ENCODE measurements around the gene ROS1.
"Not testable (repeated sequence)": the region's sequence is repeated elsewhere in the genome, so short reads cannot be mapped to it uniquely, and the experiment has no call there.

The ROS1 gene

GRCh38 chr6:117425431-117426153 is at the start of gene ROS1:
TSS of gene ROS1 (minus strand) at chr6:117425942. CDS start at chr6:117425656, 286 bp downstream.
- DNase-seq = no peak

DNA sequence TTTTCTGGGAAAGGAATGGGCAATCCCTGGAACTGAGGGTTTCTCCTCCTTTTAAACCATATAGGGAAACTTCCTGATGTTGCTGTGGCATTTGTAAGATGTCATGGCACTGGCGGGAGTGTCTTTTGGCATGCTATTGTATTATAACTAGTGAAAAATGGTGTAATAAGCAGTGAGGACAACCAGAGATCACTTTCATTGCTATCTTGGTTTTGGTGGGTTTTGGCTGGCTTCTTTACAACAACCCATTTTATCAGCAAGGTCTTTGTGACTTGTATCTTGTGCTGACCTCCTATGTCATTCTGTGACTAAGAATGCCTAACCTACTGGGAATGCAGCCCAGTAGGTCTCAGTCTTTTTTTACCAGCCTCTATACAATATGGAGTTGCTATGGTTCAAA is 47.7 kb upstream of the ROS1 start:
- DNase-seq = no peak

GRCh38 chr6:117472667-117473066 is 46.9 kb upstream of the ROS1 start:
- DNase-seq = no peak

DNA sequence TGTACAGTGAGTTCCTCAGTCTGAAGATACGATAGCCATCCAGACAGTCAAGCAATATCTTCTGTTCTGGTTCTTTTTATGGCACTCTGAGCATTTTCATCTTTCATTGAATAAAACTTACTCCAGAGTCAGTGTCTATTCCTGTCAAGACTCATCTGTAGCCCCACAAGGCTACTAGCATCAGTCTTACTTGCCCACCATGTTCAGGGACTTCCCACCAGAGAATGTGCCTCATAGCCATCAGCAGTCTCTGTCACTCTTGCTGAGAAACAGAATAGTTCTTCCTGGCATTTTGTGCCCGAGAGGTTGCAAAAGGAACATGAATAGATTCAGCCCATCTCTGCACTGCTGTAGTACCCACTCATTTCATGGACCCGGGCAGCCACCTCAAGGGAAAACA is 44.0 kb upstream of the ROS1 start:
- no peak for DNase-seq

DNA sequence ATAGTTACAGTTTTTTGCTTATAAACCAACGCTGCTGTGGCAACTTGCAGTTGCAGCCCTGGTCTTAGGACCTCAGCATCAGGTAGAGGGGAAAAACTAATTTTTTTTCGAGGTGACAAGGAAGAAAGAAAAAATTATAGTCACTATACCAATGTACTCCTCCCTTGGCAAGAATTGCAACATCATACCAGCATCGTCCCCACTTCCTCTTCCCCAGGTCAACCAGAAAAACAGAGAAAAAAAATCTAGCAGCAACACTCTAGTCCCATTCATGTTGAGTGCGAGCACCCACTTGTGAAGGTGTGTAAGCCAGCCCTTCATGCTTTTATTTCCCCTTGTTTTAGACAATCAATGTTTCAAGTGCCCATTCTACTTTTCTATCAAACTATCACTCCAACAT is 43.6 kb upstream of the ROS1 start:
- no peak for DNase-seq

- not testable (repeated sequence) for DNase-seq
Observed at GRCh38 chr6:117468527-117468926, 42.8 kb upstream of the ROS1 start.

- no peak for DNase-seq
Observed at GRCh38 chr6:117467876-117468275, 42.1 kb upstream of the ROS1 start.

DNA sequence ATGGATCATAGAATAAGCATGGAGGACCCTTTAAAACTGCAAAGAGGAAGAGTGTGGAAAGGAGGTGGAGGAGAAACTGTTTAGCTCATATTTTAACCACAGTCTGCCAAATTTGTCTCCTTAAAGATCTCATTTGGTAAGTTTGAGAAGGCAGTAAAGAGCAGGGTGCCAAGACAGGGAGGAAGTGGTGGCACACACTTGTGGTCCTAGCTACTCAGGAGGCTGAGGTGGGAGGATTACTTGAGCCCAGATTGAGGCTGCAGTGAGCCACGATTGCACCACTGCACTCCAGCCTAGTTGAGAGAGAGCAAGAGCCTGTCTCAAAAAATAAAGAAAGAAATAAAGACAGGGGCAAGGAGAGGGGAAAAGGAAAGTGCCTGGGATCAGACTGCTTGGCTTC is 39.9 kb upstream of the ROS1 start:
- DNase-seq = no peak

DNA sequence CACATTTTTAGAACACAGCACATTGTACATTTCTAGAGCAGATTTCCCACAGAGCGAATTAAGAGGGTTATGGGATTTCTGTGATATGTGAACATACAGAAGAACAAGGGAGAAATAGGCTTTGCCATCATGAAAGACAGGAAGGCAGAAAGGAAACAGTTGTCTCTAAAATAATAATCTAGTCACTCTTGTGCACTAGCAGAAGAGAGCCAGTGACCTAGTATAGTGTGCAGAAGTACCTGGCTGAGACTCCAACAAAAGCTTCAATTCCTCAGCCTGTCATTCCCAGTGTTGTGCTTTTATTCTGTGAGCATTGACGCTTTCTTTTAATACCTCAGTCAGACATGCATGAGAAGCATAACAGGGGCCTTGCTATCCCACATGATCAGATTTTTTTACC is 39.0 kb upstream of the ROS1 start:
- no peak for DNase-seq

DNA sequence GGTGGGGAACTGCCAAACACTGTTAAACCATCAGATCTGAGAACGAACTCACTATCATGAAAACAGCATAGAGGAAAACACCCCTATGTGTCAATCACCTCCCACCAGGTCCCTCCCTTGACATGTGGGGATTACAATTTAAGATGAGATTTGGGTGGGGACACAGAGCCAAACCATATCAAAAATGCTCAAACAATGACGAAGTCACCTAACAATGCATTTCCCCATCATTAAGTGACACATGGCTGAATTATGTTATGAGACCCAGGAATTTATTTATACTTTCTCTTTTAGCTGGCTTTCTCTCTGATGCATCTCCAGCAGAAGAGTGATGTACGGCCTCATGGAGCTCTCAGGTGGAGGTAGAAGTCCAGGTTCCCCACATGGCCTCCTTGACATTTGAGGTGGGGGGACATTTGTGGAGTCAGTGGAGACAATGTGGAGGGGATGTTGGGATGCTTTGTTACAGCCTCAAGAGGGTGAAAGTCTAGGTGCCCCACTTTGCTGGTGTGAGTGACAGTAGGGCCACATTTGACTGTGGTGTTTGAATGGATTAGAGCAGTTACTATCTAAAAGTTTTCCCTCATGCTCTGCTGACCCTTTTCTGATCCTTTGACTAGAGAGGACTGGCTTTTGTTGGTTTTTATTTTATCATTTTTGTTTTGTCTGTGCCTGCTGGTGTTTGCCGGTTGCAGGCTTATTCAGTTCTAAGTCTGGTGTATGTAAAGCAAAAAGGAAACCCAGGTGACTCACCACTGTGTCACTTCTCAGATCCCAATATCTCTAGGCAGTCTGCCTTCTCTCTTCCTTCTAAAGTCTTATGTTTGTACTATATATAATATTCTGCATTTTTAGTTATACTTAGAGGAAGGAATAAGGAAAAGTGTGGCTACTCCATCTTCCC is 38.3 kb upstream of the ROS1 start:
- DNase-seq = no peak

GRCh38 chr6:117459204-117459944 is 33.6 kb upstream of the ROS1 start:
- DNase-seq = no peak

- no peak for DNase-seq
Observed at GRCh38 chr6:117456998-117457397, 31.3 kb upstream of the ROS1 start.

- no peak for DNase-seq
Observed at GRCh38 chr6:117456250-117456649, 30.5 kb upstream of the ROS1 start.

DNA sequence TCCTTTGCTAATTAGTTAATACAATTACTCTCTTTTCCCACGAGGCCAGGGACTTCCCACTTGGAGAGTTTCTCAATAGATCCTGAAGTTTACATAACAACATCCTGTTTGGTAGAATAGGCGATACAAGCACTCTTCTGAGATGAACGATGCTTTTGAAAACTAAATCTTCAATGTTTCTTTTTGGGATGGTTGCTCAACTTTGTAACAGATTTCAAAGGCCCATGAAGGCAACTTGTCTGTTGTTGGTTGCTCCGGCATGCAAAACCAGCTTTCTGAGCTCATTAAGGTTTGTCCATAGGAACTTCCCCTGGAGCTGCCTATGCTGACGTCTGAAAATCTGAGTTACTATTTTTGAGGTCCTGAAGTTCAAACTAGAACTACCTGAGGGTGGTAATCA is 25.9 kb upstream of the ROS1 start:
- DNase-seq = no peak

DNA sequence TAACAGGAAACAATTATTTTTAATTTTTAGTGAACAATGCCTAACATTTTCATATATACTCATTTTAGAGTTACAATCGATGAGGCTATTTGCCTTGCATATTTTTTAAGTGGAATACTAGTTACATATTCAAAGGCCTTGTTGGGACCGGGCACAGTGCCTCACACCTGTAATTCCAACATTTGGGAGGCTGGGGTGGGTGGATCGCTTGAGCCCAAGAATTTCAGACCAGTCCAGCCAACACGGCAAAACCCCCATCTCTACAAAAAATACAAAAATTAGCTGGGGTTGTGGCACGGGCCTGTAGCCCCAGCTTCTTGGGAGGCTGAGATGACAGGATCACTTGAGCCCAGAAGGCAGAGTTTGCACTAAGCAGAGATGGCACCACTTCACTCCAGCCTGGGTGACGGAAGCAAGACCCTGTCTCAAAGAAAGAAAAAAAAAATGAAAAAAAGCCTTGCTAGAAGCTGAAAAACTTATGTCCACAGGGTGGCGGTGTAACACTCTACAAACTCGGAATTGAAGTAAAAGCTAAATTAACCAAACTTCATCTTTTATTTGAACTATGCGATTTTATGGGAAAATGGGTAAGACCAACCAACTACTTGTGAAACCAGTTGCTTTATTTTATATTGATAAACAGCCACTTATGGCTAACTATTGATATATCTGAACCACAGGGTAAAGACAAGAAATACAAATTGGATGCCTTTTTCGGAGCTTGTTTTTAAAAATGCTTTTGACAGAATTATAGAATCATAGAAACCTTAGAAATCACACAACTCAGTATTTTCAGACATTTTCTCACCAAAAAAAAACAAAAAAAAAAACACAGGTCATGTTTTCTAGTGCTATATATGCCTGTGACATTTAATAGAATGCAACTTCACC is 24.1 kb upstream of the ROS1 start:
- DNase-seq = no peak

DNA sequence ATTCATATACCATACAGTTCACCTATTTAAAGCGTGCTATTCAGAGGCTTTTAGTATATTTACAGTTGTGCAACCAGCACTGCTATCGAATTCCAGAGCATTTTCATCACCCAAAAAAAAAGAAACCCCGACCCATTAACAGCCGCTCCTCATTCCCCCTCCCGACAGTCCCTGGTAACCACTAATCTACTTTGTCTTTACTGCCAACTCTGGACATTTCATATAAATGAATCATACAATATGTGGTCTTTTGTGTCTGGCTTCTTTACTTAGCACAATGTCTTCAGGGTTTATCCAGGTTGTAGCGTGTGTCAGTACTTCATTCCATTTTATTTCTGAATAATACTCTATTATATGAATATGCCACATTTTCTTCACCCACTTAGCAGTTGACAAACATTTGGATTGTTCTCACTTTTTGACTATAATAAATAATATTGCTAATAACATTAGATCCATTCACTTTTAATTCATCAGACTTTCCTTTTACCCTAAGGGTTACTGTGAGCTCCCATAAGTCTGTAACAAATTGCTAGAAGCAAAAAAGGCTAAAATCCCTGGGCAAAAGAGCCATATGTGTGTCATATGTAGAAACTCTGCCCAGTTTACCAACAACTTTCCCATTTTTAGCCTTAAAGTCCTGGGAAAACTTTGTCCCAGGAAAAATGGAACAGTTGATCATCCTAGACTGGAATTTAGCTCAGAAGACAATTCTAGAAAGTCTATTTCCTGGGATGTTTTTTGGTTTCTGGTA is 23.2 kb upstream of the ROS1 start:
- no peak for DNase-seq

- no peak for DNase-seq
Observed at GRCh38 chr6:117448011-117448410, 22.3 kb upstream of the ROS1 start.

DNA sequence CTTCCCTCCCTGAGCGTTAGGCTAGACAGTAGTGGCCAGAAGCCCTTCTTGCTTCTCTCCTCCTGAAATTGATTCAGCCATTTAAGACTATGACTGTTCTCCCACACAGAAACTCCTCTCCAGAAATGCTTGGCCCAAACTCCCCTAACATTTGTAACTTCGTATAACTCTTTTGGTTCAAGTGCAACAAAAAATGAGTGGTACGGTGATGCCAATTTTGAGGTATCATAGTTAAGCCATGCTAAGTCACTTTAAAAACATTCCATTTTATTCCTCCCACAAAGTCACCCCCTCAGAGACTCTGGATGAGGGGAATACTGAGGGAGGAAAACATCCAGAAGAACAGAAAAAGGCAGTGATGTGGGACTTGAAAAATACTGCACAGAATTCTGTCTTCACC is 21.1 kb upstream of the ROS1 start:
- no peak for DNase-seq

- no peak for DNase-seq
Observed at GRCh38 chr6:117444600-117444999, 18.9 kb upstream of the ROS1 start.

- not testable (repeated sequence) for DNase-seq
Observed at GRCh38 chr6:117442313-117442712, 16.6 kb upstream of the ROS1 start.

DNA sequence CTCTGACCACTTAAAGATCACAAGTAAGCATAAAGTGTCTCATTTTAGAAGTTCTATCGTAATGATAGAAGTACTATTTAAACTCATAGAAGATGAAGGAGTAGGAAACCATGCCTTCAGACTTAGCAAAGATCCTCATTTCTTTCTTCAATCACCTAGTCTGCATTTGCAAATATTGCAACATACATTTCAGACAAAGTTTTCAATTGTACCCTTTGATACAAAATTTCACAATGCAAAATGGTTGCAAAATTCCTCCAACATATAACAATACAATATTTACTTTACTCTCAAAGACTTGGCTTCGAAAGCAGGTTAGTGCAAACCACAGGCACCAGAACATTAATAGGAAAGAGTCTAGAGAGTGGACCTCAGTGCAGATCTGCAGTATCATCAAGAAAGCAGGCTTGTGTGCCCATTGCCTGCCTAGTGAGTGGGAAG is 16.1 kb upstream of the ROS1 start:
- no peak for DNase-seq
